Left ventricle myocardium inferior (tissue), 1 donor: ENCODE results near the gene CD200R1L. TPM values are rescaled to one million over a fixed set of nuclear protein-coding genes. Genes with fewer than 3 reads are reported as not detected.

Source experiments
- DNase-seq: peaks from one replicate; pipeline ENCODE4 v3.0.0-alpha.2; 2020
- H3K27ac ChIP-seq: fragments of 200-600 bp; replicated peaks from 2 replicates; pipeline ENCODE4 v1.8.0; 2021
- H3K27me3 ChIP-seq: fragments of 200-600 bp; 2 replicates; pipeline ENCODE4 v1.8.0; 2021; ENCODE audit warnings: low read depth
- H3K36me3 ChIP-seq: fragments of 200-600 bp; 2 replicates; pipeline ENCODE4 v1.8.0; 2021
- H3K4me1 ChIP-seq: fragments of 200-600 bp; 2 replicates; pipeline ENCODE4 v1.8.0; 2021
- H3K4me3 ChIP-seq: fragments of 200-600 bp; 2 replicates; pipeline ENCODE4 v1.8.0; 2021; ENCODE audit warnings: mild to moderate bottlenecking, moderate library complexity
- H3K9me3 ChIP-seq: fragments of 200-600 bp; replicated peaks from 2 replicates; pipeline ENCODE4 v1.8.0; 2021
- CTCF ChIP-seq: fragments of 200-600 bp; IDR thresholded peaks from 2 replicates; pipeline ENCODE4 v1.8.0; 2021; ENCODE audit warnings: antibody characterized with exemption, mild to moderate bottlenecking, borderline replicate concordance
- intact Hi-C: fragments of 100-400 bp; cut with micrococcal nuclease; formaldehyde crosslinking; loops from one replicate; pipeline ENCODE4 v1.11.0; 2022
- total RNA-seq: library from RNA; stranded (reverse); fragmentation: NEBNext Ultra II Directional; extraction: Animal tissue kit (Norgen Biotek cat#: 25700); gene quantifications from one replicate; pipeline ENCODE4 v1.2.1, GENCODE V29; 2021
- donor health status: DM: no; HTN: yes; CAD: no; lungs with severe emphysema.

CD200R1L gene
- total RNA-seq, 1 donor from 2014 or later = not detected

GRCh38 chr3:112818289-112818688 is 28.4 kb downstream of the CD200R1L start:
- no peaks in the 10 kb centered on the region for H3K9me3 ChIP-seq
- no peak overlapping the region for H3K27ac ChIP-seq
- H3K27me3 ChIP-seq = no peaks in the 10 kb centered on the region
- DNase-seq = no peak
- H3K4me3 ChIP-seq = no peak overlapping the region
- intact Hi-C loops = loop anchor here (10.0 kb wide), 1 partner anchor 83 kb away; no protein-coding TSS in a partner anchor
- H3K36me3 ChIP-seq = no peaks in the 10 kb centered on the region
- H3K4me1 ChIP-seq = peaks cover 9% of the 10 kb centered on the region
- TF ChIP-seq CTCF = no peak

DNA sequence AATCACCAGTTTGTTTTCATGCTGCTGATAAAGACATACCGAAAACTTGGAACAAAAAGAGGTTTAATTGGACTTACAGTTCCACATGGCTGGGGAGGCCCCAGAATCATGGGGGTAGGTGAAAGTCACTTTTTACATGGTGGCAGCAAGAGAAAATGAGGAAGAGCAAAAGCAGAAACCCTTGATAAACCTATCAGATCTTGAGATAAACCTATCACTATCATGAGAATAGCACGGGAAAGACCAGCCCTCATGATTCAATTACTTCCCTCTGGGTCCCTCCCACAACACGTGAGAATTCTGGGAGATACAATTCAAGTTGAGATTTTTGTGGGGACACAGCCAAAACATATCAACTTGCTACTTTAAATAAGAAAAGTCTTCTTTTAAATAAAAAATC is 28.9 kb downstream of the CD200R1L start:
- no peaks in the 10 kb centered on the region for H3K36me3 ChIP-seq
- peaks cover 14% of the 10 kb centered on the region for H3K4me1 ChIP-seq
- intact Hi-C loops = loop anchor here (10.0 kb wide), 1 partner anchor 83 kb away; no protein-coding TSS in a partner anchor
- H3K4me3 ChIP-seq = no peak overlapping the region
- no peak overlapping the region for H3K27ac ChIP-seq
- no peak for TF ChIP-seq CTCF
- no peak for DNase-seq
- H3K27me3 ChIP-seq = no peaks in the 10 kb centered on the region
- no peaks in the 10 kb centered on the region for H3K9me3 ChIP-seq

DNA sequence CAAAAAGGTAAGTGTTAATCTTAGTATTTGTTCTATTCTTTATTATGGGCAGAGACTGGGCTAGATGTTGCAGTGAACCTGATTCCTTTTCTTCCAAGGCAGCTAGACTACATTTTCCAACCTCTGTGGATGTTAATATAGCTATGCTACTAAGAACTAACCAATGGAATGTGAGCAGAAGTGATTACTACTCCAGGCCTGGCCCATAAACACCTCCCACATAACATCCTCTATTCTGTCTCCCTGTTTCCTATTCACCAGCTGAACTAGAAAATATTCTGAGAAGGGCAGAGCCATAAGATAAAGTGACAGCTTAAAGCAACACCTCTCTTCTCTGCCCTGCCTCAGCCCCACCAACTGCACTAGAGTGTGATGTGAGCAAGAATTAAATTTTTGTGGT is 29.4 kb downstream of the CD200R1L start:
- intact Hi-C loops = loop anchor here (10.0 kb wide), 1 partner anchor 82 kb away; no protein-coding TSS in a partner anchor
- DNase-seq = no peak
- Histone ChIP-seq H3K4me3 (no peak overlapping the region), H3K36me3 (no peaks in the 10 kb centered on the region), H3K27me3 (no peaks in the 10 kb centered on the region), H3K4me1 (peaks cover 19% of the 10 kb centered on the region), H3K27ac (no peak overlapping the region), H3K9me3 (no peaks in the 10 kb centered on the region)
- TF ChIP-seq CTCF = no peak

DNA sequence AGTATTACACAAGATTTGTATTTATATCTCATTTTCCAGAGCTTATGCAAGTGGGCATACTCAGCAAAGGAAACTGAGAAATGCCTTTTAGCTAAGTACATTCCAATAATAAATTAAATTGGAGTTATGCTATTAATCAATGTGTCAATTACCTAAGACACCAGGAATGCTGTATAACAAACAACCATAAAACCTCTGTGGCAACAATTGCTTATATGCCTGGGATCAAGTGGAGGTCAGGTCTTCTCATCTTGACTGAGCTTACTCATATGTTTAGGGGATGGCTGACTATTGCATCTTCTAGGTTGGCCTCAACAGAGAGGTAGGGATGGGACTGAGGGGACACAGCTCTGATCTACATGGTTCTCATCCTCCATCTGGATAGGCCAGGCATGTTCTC is 30.7 kb downstream of the CD200R1L start:
- intact Hi-C loops = loop anchor here (10.0 kb wide), 1 partner anchor 81 kb away; no protein-coding TSS in a partner anchor

DNA sequence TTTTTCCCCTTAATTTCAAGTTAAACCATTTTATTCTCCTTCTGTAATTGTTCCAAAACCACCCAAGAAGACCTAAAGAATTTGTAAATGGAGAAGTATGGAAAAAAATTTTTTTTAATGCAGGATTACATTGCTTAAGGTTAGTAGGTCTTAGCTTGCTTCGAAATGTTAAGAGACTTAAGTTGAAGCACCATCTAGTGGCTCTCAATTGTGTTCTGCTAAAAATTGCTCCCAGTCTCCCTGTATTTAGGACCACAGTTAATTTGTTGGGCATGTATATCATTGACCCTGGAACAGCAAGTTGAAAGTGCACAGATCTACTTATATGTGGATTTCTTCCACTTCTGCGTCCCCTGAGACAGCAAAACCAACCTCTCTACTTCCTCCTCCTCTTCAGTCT is 32.4 kb downstream of the CD200R1L start:
- peak overlapping the region; percentile 81 for H3K27ac ChIP-seq
- DNase-seq = no peak
- peaks cover 26% of the 10 kb centered on the region for H3K4me1 ChIP-seq
- no peak overlapping the region for H3K4me3 ChIP-seq
- no peaks in the 10 kb centered on the region for H3K36me3 ChIP-seq
- intact Hi-C loops = loop anchor here (5.0 to 10.0 kb wide), 2 partner anchors 79 to 172 kb away; partner anchors contain the start of gene CCDC80
- TF ChIP-seq CTCF = peak; percentile 50
- no peaks in the 10 kb centered on the region for H3K9me3 ChIP-seq
- peaks cover 4% of the 10 kb centered on the region for H3K27me3 ChIP-seq

More for the DNA sequence above, 30.7 kb downstream of the CD200R1L start:
- Histone ChIP-seq H3K27ac (no peak overlapping the region), H3K4me1 (peaks cover 23% of the 10 kb centered on the region), H3K4me3 (no peak overlapping the region), H3K27me3 (peaks cover 4% of the 10 kb centered on the region), H3K36me3 (no peaks in the 10 kb centered on the region), H3K9me3 (no peaks in the 10 kb centered on the region)
- no peak for TF ChIP-seq CTCF
- DNase-seq = no peak
